Ishikawa (cell line): Measurements from ENCODE around the gene VPS26A.
A peak's percentile ranks its signal among the peaks of the same experiment; 100 is the strongest.

Experiments used
- CEBPB ChIP-seq: IDR thresholded peaks from 2 replicates; pipeline ENCODE4 v1.6.1; 2012
- CREB1 ChIP-seq: IDR thresholded peaks from 2 replicates; pipeline ENCODE4 v1.6.1; 2012; ENCODE audit warnings: low read depth
- EGR1 ChIP-seq: IDR thresholded peaks from 2 replicates; pipeline ENCODE4 v1.6.1; 2012
- EP300 ChIP-seq: IDR thresholded peaks from 2 replicates; pipeline ENCODE4 v1.6.1; 2012; ENCODE audit warnings: borderline replicate concordance
- FOXM1 ChIP-seq: IDR thresholded peaks from 2 replicates; pipeline ENCODE4 v1.6.1; 2012; ENCODE audit warnings: low read depth, borderline replicate concordance
- MAX ChIP-seq: IDR thresholded peaks from 2 replicates; pipeline ENCODE4 v1.6.1; 2012
- NFIC ChIP-seq: IDR thresholded peaks from 2 replicates; pipeline ENCODE4 v1.6.1; 2012
- RAD21 ChIP-seq: IDR thresholded peaks from 2 replicates; pipeline ENCODE4 v1.6.1; 2012; ENCODE audit warnings: low read depth
- REST ChIP-seq: IDR thresholded peaks from 2 replicates; pipeline ENCODE4 v1.6.1; 2012; ENCODE audit warnings: low read depth, mild to moderate bottlenecking
- TAF1 ChIP-seq: IDR thresholded peaks from 2 replicates; pipeline ENCODE4 v1.6.1; 2012; ENCODE audit warnings: low read depth, mild to moderate bottlenecking
- TCF12 ChIP-seq: IDR thresholded peaks from 2 replicates; pipeline ENCODE4 v1.6.1; 2012; ENCODE audit warnings: low read depth
- TEAD4 ChIP-seq: IDR thresholded peaks from 2 replicates; pipeline ENCODE4 v1.6.1; 2012
- USF1 ChIP-seq: IDR thresholded peaks from 2 replicates; pipeline ENCODE4 v1.6.1; 2012
- YY1 ChIP-seq: IDR thresholded peaks from 2 replicates; pipeline ENCODE4 v1.6.1; 2012; ENCODE audit warnings: low read depth
- ZBTB7A ChIP-seq: IDR thresholded peaks from 2 replicates; pipeline ENCODE4 v1.6.1; 2012; ENCODE audit warnings: low read depth

The VPS26A gene

GRCh38 chr10:69213591-69214311 is 89.8 kb downstream of the VPS26A start:
- TF ChIP-seq ZBTB7A (no peak), TEAD4 (no peak), TCF12 (no peak), USF1 (no peak), MAX (no peak), CEBPB (no peak), CREB1 (no peak), YY1 (no peak), TAF1 (no peak)

- TF ChIP-seq TAF1 (no peak), FOXM1 (no peak), TEAD4 (no peak), USF1 (no peak), CREB1 (no peak), REST (no peak), YY1 (no peak), EP300 (no peak), EGR1 (no peak), MAX (no peak), ZBTB7A (no peak), RAD21 (no peak), TCF12 (no peak), NFIC (no peak), CEBPB (no peak)
Observed at GRCh38 chr10:69214666-69215131, 90.7 kb downstream of the VPS26A start.

- no peak for TF ChIP-seq TEAD4
- TF ChIP-seq RAD21, result no peak
Observed at GRCh38 chr10:69215405-69216171, 91.6 kb downstream of the VPS26A start.

- TF ChIP-seq USF1 (no peak), TAF1 (no peak), NFIC (no peak), MAX (no peak)
Observed at GRCh38 chr10:69216577-69217118, 92.7 kb downstream of the VPS26A start.

- TF ChIP-seq CEBPB (peak; percentile 89), TEAD4 (peak; percentile 67), MAX (no peak), TAF1 (no peak), FOXM1 (no peak)
Observed at GRCh38 chr10:69217119-69217754, 93.3 kb downstream of the VPS26A start.

GRCh38 chr10:69218831-69219230 is 94.9 kb downstream of the VPS26A start:
- TF ChIP-seq USF1 (no peak), NFIC (no peak), TCF12 (no peak), ZBTB7A (no peak), FOXM1 (no peak), TAF1 (no peak)
